ENCODE measurements around the gene BTBD16. TPM values are rescaled to one million over a fixed set of nuclear protein-coding genes. Genes with fewer than 3 reads are reported as not detected.
A peak's percentile ranks its signal among the peaks of the same experiment; 100 is the strongest.

BTBD16 gene
- total RNA-seq, 1 donor: not detected

DNA sequence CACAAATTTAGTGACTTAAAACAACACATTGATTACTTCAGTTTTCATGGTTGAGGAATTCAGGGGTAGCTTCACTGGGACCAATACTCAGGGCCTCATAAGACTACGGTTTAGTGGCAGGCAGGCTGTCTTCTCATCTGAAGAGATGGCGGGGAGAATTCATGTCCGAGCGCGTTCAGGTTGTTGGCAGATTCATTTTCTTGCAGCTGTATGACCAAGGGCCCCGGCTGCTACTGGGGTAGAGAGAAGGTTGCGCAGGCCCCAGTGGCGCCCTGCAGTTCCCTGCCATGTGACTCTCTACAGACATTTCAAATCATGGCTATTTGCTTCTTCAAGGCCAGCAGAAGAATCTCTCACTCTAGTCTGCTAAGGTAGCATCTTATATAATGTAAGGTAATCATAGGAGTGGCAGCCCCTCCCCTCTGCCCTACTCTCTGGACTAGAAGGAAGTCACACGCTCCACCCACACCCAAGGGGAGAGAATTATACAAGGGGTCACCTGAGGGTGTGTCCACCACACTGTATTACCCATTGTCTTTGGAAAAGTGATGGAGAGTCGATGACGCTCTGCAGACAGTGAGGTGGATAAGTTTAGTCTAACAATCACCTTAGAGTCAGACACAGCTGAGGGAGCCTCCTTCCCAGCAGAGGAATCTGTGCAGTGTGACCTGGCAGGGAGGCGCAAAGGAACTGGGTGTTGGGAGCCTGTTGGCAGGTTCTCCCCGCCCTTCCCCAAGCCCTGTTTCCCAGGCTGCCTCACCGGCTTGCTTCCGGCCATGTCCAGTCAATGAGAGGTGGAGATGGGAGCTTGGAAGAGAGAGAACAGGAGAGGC is 67.7 kb downstream of the BTBD16 start:
- no peak for DNase-seq (ENCODE audit: low read depth in 2 of 3, low spot score in 2 of 3)

DNA sequence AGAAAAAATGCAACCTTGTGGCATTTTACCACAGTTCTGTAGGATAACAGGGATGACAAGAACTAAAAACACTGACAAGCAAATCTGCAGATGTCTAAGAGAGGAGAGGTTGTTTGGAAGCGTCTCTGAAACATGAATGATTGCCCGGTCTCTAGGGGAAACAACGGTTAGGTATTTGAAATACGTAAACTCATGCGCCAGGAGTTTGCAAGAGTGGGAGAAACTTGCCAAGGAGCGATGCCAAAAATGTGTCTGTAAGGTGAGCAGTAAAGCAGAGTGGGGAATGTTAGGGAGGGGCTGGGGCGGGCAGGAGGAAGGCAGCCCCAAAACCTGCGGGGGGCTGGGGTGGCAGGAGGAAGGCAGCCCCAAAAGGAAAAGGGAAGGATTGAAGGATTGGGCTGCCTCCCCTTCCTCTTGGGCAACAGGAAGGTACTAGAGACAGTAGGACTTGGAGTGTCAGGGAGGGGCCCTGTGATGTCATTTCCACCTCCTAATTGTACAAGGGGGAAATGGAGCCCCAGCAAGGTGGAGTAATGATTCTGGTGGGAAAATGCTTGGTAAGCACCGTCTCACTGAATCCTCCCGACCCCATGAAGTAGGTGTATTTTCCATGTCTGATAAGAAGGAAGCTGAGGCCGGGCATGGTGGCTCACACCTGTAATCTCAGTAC is 70.2 kb downstream of the BTBD16 start:
- DNase-seq (ENCODE audit: low read depth in 2 of 3, low spot score in 2 of 3): no peak

DNA sequence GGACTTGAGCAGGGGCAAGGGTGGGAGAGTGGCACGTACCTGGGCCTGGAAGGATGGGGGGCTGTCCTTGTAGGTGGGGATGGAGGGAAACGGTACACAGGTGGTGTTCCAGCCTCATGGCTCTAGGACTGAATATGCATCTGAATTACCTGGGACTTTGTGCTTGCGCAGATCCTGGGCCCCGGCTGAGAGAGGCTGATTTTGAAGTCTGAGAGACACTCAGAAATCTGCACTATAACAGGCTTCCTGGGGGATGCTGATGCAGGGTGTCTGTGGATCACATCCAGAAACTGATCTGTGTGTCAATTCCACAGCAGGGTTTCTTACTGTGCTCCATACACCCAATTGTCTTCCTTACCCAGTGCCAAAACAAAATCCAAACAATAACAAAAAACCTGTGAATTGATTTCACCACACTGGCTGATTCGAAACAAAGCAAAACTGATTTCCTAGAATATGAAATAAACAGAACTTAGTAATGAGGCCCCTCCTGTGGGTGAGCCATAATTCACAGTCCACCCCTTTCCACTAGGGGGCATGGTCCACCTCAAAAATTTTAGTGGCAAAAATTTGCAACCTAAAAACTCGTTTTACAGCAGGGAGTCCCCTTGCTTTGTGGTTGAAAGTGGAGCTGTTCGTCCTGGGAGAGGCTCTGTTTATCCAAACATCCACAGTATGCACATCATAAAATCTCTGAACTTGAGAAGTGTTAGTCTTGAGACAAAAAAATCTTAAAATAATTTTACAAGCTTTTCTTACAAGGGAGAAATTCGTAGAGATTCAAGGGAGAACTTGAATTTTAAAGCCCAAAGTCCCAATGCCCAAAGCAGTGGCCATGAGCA is 71.4 kb downstream of the BTBD16 start:
- peak; percentile 34 to 75 (median 41) for DNase-seq (ENCODE audit: low read depth in 2 of 3, low spot score in 2 of 3)

DNA sequence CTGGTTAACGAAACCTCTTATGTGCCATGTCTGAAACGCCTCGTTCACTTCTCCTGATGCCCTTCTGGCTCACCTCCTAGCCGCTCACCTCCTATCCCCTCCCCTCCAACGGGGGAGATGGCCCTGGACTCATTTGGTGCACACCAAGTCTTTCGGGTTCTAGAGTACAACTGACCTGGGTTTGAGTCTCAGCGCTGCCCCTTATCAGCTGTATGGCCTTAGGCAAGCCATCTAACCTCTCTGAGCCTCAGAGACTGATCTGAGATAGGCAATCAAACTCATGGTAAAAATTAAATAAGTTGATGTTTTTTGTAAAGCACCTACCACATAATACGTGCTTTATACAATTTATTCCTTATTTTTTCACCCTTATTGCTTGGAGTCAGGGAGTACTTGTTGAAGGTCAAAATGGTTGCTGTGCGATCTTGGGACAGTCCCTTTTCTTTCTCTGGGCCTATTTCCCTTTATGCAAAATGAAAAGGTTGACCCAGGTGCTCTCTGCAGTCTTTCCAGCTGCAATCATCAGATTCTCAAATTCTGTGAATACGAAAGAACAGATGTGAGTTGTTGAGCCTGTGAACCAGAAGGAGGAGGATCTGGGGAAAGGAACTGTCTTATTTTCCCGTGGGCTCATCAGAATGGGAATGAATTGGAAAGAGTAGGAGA is 72.2 kb downstream of the BTBD16 start:
- DNase-seq (ENCODE audit: low read depth in 2 of 3, low spot score in 2 of 3): no peak

DNA sequence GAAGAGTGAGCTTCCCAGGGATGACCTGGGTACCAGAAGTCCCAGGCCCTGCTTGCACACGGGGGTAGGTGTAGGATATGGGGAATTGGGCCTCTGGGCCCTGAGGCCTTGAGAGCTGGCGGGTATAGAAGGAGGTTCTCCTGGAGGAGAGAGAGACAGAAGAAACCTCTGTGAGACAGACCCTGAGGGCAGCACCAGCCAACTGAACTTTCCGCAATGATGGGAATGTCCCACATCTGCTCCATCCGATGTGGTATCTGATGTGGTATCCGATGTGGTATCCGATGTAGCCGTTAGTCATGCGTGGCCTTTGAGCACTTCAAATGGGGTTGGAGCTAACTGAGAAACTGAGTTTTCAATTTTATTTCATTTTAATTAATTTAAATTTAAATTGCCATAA is 72.8 kb downstream of the BTBD16 start:
- no peak for DNase-seq (ENCODE audit: low read depth in 2 of 3, low spot score in 2 of 3)

DNA sequence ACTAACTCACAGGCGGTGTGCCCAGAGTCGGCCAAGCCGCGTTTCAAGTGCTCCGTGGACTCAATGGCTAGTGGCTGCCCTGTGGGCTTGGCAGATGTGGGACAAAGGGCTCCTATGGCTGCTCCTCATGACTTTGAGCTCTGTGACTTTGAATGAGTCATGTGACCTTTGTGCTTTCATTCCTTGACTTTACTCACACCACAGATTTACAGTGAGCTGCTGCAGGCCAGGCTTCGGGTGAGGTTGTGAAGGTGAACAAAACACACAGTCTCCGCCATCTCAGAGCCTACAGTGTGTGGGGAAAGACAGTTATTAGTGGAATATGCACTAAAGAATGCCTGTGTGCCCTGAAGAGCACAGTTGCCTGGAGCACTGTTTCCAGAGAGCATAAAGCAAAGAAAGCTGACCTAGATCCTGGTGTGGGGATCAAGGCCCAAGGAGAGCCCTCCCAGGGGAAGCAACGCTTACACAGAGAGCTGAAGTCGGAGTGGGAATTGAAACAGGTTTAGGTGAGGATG is 73.7 kb downstream of the BTBD16 start:
- no peak for DNase-seq (ENCODE audit: low read depth in 2 of 3, low spot score in 2 of 3)

DNA sequence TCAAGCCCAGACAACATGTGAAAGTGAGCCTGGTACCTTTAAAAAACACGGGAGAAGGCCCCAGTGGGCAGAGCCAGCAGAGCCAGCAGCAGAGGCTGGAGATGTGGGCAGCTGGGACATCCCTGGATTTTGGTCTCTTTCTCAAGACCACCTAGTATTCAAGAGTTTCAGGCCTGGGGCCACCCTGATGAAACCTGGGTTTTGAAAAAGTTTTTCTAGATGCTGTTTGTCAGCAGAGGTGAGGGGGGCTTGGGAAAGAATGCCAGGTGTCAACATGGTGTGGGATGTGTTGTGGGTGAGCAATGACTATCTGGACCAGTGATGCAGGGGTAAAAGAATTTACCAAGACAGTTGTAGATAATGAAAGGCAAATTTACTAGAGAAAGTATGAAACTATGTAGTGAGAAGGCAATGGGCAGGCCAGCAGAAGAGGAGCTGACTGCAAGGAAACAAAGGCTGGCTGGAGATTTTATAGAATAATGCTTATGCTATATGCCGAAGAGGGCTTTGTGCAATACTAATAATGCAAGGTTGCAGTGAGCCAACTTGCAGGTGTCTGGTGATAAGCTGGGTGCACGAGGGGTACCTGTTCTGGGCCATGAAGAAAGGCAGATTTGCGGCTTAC is 75.3 kb downstream of the BTBD16 start:
- no peak for DNase-seq (ENCODE audit: low read depth in 2 of 3, low spot score in 2 of 3)

DNA sequence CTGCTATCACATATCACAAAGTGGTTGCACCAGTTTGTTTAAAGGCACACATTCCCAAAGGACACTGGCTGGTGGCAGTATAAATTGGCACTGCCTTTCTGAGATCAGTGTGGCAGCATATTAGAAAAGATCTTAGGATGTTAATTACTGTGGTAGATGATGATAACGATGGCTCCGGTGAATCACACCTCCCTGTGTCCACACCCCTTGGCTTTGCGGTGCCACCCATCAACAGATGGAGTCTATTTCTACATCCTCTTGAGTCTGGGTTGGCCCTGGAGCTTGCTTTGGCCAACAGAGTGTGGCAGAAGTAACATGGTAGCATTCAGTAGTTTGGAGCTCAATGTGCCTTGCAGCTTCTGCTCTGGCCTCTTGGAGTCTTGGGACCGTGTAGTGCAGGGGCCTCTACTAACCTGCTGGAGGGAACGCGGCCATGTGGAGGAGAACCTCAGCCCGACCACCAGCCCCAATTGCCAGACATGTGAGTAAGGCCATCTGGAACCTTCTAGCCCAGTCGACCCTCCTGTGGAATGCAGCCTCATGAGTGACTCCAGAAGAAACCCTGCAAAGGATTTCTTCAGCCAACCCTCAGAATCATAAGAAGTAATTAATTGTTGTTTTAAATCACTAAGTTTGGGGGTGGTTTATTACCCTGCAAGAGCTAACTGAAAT is 76.2 kb downstream of the BTBD16 start:
- DNase-seq (ENCODE audit: low read depth in 2 of 3, low spot score in 2 of 3): no peak

DNA sequence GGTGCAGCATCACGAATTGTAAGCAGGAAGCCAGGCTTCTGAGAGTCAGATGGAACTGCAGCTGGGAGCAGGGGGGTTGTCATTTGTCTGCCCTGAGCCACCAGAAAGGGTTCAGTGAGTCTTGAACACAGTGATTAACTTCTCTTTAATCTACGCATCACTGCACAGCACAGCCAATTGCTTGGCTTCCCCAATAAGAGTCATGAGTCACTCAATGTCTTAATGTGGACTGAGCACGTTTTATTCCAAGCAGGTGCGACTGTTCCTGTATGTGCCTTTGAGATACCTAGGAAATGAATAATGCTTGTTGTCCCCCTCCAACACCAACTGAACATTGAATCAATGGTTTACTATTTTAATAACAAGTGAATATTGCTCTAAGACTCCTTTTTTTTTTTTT is 77.4 kb downstream of the BTBD16 start:
- no peak for DNase-seq (ENCODE audit: low read depth in 2 of 3, low spot score in 2 of 3)

DNA sequence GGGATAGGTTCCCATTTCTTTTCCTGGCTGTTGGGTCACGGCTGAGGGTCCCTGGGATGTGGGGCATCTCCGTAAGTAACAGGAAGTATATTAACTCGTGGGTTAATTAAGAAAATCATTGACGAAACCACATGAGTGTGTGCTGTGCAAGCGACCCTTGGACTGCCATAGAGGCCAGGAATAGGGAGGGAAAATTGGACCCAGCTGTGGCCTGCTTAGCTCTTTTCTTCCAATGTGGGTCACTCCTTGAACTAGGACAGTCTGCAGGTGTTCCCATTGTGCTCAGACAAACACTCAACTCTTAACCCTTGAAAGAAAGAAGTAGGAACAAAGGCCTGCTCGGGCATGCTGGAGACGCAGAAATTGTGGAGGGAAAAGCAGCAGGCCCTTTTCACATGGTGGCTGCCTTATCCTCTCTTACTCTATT is 77.9 kb downstream of the BTBD16 start:
- DNase-seq (ENCODE audit: low read depth in 2 of 3, low spot score in 2 of 3): no peak

DNA sequence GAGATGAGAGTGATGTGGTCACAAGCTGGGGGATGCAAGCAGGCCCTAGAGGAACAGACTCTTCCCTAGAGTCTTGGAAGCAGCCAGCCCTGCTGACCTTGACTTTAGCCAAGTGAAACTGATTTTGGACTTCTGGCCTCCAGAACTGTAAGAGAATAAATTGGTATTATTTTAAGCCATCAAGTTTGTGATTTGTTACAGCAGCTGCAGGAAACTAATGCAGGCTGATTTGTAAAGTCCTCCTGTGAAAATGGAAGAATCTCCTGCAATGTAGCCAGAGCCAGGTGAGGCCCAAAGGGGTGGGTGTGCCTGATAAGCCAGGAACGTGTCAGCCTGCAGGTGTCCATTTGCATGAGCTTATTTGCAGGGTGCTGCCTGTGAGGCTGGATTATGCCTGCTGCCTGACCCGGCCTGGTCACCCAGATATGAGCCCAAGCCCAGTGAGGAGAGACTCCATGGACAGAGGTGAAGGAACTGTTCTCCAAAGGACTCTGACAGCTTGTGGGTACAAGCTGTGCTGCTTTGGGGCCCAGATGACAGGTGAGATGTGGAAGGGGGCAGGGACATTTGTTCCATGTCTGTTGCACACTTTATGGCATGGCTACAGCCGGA is 78.8 kb downstream of the BTBD16 start:
- DNase-seq (ENCODE audit: low read depth in 2 of 3, low spot score in 2 of 3): no peak

DNA sequence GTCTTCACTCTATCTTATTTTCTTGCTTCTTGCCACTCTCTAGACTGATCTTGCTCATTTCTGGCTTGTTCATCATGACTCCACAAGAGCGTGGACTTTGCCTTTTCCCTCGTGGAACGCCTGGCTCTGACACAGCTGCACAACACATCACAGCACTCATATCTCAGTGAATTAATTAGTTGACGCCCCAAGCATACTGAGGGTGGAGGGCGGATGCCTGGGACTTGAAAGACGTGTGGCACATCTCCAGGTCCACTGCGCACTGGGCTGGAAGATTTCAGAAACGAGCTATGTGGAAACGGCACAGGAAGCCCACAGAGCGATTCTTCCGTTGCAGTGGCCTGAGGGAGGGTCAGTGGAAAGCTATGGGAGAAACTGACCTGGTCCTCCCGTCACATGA is 79.8 kb downstream of the BTBD16 start:
- no peak for DNase-seq (ENCODE audit: low read depth in 2 of 3, low spot score in 2 of 3)

DNA sequence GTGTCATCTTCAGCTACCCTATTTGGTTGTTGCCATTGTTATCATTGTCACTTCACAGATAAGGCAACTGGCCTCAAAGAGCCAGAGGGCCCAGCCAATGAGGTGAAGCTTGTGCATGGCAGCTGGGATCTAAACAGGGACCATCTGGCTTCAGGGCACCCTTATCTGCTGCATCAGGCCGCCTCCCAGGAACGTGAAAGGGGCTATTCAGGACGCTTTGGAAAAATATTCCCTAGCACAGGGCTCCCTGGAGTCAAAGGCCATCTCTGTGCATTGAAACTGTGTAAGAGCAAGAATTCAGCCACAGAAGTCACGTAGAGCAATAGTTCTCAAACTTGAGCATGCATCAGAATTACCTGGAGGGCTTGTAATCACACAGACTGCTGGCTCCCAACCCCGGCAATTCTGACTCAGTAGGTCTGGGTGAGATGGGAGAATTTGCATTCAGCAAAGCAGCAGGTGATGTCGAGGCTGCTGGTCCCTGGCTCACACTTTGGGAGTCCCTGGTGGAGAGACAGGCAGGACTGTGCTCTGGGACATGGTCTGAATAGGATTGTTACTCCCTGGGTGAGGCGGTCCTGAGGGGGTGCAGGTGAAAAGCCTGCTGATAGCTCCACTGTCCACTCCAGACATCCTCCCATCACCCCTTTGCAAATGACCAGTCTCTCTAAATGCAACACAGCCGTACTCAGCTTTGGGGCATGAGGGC is 81.9 kb downstream of the BTBD16 start:
- no peak for DNase-seq (ENCODE audit: low read depth in 2 of 3, low spot score in 2 of 3)

DNA sequence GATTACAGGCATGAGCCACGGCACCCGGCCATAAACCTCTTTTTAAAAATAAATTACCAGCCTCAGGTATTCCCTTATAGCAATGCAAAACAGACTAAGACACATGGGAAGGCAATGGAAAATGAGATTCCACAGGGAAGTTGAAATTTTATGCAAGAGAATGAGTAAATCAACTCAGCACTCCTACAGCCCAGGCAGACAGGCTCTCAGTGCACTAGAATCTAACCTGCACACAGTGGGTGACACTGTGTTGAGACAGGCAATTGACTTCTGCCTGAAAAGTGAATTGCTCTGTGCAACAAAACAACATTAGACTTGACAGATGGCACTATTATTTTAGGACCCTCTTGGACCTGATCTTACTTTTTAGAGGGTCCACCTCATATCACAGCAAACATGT is 83.3 kb downstream of the BTBD16 start:
- DNase-seq (ENCODE audit: low read depth in 2 of 3, low spot score in 2 of 3): no peak

DNA sequence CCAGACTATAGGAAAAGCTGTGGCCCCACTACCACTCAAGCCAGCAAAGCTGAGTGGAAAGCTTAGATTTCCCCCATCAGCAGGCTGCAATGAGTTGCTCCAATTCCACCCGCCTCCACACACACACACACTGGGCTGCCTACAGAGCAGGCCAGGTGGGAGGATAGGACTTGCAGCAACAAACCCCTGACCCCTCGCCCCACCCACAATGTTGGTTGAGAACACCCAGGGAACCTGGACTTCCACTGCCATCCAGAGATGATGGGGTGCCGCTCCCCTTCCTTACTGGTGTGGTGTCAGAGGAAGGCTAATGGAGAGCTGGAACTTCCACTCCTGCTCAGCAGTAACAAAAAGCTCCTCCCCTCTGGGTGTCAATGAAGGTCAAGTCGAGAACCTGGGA is 86.6 kb downstream of the BTBD16 start:
- no peak for DNase-seq (ENCODE audit: low read depth in 2 of 3, low spot score in 2 of 3)

DNA sequence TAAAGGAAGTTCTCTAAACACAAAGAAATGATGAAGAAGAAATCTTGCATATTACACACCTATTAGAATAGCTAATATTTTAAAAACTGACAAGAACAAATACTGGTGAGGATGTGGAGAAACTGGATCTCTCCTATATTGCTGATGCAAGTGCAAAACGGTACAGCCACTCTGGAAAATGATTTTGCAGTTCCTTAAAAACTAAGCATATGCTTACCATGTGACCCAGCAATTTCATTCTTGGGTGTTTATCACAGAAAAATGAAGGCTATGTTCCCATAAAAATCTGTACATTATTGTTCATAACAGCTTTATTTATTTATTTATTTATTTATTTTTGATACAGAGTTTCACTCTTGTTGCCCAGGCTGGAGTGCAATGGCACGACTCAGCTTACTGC is 88.5 kb downstream of the BTBD16 start:
- no peak for DNase-seq (ENCODE audit: low read depth in 2 of 3, low spot score in 2 of 3)

DNA sequence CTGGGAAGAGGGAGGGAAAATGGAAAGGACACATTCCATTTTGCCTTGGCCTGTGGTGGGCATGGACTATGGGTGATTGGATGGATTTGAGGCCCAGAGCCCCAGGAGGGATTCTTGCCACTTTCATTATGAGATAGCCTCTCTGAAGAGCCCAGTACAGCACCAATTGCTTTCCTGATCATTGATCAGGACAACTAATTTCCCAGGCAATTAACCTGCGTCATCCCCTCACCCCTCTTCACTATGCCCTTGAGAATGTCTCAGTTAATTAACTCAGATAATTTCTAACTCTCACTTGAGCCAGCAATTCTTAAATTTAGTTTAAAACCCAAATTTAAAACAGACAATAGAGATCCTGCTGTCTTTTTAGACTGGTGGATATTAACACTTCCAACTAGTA is 90.0 kb downstream of the BTBD16 start:
- no peak for DNase-seq (ENCODE audit: low read depth in 2 of 3, low spot score in 2 of 3)

DNA sequence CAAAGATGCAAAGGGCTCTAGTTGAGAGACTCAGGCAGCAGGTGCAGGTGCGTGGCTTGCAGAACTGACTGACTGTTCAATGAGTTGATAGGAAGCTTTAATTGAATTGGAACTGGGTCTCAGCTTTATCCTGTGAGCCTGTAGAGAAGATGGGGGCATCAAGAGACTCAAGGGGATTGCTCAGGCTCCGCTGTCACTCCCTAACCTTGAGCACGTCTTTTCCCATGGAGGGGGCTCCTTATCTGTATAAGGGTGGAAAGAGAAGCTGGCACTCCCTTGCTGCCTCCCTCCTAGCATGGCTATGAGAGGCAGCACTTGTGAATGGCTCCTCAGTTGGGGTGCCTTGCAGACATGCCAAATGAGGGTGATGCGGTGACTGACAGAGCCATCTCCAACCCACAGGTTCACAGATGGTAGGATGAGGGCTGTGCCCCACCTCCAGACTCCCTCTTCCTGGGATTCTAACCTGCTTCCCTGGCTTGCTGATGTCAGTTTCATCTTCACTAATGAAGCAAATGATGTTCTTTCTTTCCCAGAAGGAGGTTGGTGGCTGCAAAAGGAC is 91.0 kb downstream of the BTBD16 start:
- no peak for DNase-seq (ENCODE audit: low read depth in 2 of 3, low spot score in 2 of 3)

All from hematopoietic multipotent progenitor cell (in vitro differentiated cells).